Measurements from ENCODE around the gene DYNLT4.
"Not testable (repeated sequence)": the region's sequence is repeated elsewhere in the genome, so short reads cannot be mapped to it uniquely, and the experiment has no call there.

The DYNLT4 gene

DNA sequence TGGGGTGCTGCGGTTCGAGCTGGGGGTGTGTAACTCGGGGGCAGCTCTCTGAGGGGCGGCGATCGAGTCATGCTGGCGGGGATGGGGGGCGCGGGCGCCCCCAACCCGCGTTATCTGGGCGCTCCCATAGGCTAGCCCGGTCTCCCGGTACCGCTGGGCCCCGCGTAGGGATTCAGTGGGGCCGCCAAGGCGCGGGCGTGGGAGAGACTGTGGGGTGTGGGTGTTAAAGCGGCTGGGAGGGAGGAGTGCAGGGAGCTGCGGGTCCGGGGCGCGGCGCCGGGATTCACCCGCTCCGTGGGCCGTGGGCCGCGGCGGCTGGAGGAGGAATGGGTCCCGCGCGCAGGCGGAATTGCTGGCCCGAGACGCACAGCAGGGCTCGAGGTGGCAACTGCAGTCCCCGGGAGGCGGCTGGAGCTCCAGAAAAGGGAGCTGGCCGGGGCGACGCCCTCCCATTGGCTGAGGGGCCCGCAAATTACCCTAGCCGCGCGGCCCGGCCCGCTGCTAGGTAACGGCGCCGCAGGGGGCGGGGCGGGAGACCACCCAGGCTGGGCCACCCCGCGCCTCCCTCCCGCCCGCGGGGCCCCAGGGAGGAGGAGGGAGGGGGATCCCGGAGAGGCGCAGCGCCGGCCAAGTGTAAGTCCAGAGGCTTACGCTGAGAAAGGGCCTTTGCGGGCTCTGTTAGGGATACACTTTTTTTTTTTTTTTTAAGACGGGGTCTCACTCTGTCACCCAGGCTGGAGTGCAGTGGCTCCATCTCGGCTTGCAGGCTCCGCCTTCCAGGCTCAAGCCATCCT lies 35.9 kb upstream of the DYNLT4 start, which contains the start of gene PTCH2:
Gene PTCH2, minus strand, starts transcription at position 392 of the 794 bp plus-strand sequence. Its CDS starts 321 bp downstream, at position 71.
- Histone ChIP-seq H3K36me3 (ENCODE audit: control insufficient read depth in 5 of 5, insufficient read depth in 5 of 5, low read length in 5 of 5) (no peaks in the 10 kb centered on the region), H3K27me3 (ENCODE audit: control insufficient read depth in 5 of 5, insufficient read depth in 4 of 5, low read length in 5 of 5) (no peaks in the 10 kb centered on the region), H3K9me3 (ENCODE audit: control insufficient read depth in 5 of 5, low read length in 5 of 5) (no peaks in the 10 kb centered on the region), H3K4me3 (ENCODE audit: low read depth in 1 of 5, low read length in 5 of 5) (peak within 1 kb of the TSS; percentile 35 to 65 (median 52)), H3K27ac (ENCODE audit: low read depth, low read length) (no peak within 1 kb of the TSS), H3K9ac (ENCODE audit: low read length in 5 of 5) (peak within 1 kb of the TSS in 4 of 5 donors; percentile 43 to 66 (median 65)), H3K4me1 (ENCODE audit: control insufficient read depth in 5 of 5, insufficient read depth in 5 of 5, low read length in 5 of 5) (peaks cover 0 to 15% (median 11%) of the 10 kb centered on the region in 5 donors)

DNA sequence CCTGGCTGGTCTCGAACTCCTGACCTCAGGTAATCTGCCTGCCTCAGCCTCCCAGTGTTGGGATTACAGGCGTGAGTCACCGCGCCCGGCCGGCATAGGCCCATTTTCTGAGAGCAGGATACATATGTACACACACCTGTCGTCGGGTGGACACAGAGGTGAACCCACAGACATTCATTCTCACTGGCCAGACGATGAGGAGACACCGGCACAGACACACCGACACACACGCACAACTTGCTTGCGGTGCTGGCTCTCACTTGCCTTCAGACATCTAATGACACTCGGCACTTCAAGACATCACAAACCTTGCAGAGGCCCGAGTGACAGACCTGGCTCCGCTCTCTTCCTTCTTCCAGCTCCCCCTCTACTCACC lies 35.3 kb upstream of the DYNLT4 start:
- H3K9ac ChIP-seq (ENCODE audit: low read length in 5 of 5) = peak overlapping the region in 4 of 5 donors; percentile 43 to 66 (median 65)
- no peak overlapping the region for H3K27ac ChIP-seq (ENCODE audit: low read depth, low read length)
- H3K4me3 ChIP-seq (ENCODE audit: low read depth in 1 of 5, low read length in 5 of 5) = peak overlapping the region; percentile 35 to 65 (median 52)

DNA sequence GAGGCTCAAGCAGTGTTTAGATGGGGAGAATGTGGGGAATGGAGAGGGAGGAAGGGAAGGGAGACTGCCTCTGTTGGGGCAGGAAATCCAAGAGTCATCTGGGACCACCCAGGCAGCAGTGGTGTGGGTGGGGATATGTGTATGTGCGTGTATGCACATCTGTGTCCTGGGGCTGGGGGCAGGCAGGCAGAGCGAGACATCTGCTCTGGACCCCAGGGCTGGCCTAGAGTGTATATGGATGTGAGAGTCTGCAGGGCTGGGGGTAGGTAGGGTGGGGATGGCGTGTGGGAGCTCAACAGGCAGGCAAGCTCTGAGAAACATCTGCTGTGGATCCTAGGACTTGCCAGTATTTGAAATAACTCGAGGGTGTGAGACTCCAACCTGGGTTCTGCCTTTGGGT lies 32.4 kb upstream of the DYNLT4 start:
- Histone ChIP-seq H3K27ac (ENCODE audit: low read depth, low read length) (no peak overlapping the region), H3K27me3 (ENCODE audit: control insufficient read depth in 5 of 5, insufficient read depth in 4 of 5, low read length in 5 of 5) (no peaks in the 10 kb centered on the region), H3K9ac (ENCODE audit: low read length in 5 of 5) (no peak overlapping the region), H3K36me3 (ENCODE audit: control insufficient read depth in 5 of 5, insufficient read depth in 5 of 5, low read length in 5 of 5) (no peaks in the 10 kb centered on the region), H3K4me1 (ENCODE audit: control insufficient read depth in 5 of 5, insufficient read depth in 5 of 5, low read length in 5 of 5) (peaks cover 0 to 25% (median 15%) of the 10 kb centered on the region in 5 donors), H3K4me3 (ENCODE audit: low read depth in 1 of 5, low read length in 5 of 5) (no peak overlapping the region), H3K9me3 (ENCODE audit: control insufficient read depth in 5 of 5, low read length in 5 of 5) (no peaks in the 10 kb centered on the region)

More for the DNA sequence above, 35.3 kb upstream of the DYNLT4 start:
- Histone ChIP-seq H3K27me3 (ENCODE audit: control insufficient read depth in 5 of 5, insufficient read depth in 4 of 5, low read length in 5 of 5) (no peaks in the 10 kb centered on the region), H3K9me3 (ENCODE audit: control insufficient read depth in 5 of 5, low read length in 5 of 5) (no peaks in the 10 kb centered on the region), H3K4me1 (ENCODE audit: control insufficient read depth in 5 of 5, insufficient read depth in 5 of 5, low read length in 5 of 5) (peaks cover 0 to 15% (median 11%) of the 10 kb centered on the region in 5 donors), H3K36me3 (ENCODE audit: control insufficient read depth in 5 of 5, insufficient read depth in 5 of 5, low read length in 5 of 5) (no peaks in the 10 kb centered on the region)

DNA sequence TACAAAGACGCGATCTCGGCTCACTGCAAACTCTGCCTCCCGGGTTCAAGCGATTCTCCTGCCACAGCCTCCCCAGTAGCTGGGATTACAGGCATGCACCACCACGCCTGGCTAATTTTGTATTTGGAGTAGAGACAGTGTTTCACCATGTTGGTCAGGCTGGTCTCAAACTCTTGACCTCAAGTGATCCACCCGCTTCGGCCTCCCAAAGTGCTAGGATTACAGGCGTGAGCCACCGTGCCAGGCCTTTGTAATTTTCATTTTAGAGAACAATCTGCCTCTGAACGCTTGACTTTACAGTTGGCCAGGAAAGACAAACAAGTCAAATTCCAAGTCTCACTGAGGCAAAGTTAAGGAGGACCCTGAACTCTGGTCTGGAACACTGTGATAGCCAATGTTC lies 31.1 kb upstream of the DYNLT4 start:
- not testable (repeated sequence) for H3K4me3 ChIP-seq (ENCODE audit: low read depth in 1 of 5, low read length in 5 of 5); H3K27me3 ChIP-seq (ENCODE audit: control insufficient read depth in 5 of 5, insufficient read depth in 4 of 5, low read length in 5 of 5); H3K27ac ChIP-seq (ENCODE audit: low read depth, low read length); H3K36me3 ChIP-seq (ENCODE audit: control insufficient read depth in 5 of 5, insufficient read depth in 5 of 5, low read length in 5 of 5); H3K9me3 ChIP-seq (ENCODE audit: control insufficient read depth in 5 of 5, low read length in 5 of 5); H3K9ac ChIP-seq (ENCODE audit: low read length in 5 of 5)
- peaks cover 0 to 21% (median 12%) of the 10 kb centered on the region in 5 donors for H3K4me1 ChIP-seq (ENCODE audit: control insufficient read depth in 5 of 5, insufficient read depth in 5 of 5, low read length in 5 of 5)

DNA sequence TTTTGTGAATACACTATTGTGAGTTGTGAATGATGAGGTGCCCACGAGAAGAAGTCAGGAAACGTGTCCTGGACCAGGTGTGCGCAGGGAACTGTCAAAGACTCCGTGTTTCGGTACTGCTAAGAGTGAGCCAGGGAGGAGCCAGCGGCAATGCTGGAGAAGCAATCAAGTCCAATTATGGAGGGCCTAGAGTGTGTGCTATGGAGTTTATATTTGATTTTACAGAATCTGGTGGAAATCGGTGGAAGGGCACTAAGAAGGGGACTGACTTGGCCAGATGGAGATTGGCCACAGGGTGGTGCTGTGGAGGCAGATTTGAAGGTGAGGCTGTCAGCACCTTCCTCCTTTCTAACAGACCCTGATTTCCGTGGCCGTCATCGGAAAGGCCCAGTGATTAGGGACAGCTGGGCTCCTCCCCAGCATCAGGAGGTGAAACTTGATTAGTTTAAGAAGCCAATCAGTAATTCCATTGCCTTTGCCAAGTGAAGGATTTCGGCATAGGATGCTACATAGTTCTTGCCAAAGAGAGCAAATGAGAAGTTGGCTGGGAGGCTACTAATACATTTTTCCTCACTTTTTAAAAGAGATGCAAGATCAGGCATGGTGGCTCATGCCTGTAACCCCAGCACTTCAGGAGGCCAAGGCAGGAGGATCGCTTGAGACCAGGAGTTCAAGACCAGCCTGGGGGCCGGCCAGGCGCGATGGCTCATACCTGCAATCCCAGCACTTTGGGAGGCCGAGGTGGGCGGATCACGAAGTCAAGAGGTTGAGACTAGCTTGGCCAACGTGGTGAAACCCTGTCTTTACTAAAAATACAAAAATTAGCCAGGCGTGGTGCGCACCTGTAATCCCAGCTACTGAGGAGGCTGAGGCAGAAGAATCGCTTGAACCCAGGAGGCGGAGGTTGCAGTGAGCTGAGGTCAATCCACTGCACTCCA lies 28.9 kb upstream of the DYNLT4 start:
- Histone ChIP-seq H3K9me3 (ENCODE audit: control insufficient read depth in 5 of 5, low read length in 5 of 5) (no peaks in the 10 kb centered on the region), H3K9ac (ENCODE audit: low read length in 5 of 5) (no peak overlapping the region), H3K27me3 (ENCODE audit: control insufficient read depth in 5 of 5, insufficient read depth in 4 of 5, low read length in 5 of 5) (no peaks in the 10 kb centered on the region), H3K36me3 (ENCODE audit: control insufficient read depth in 5 of 5, insufficient read depth in 5 of 5, low read length in 5 of 5) (no peaks in the 10 kb centered on the region), H3K4me1 (ENCODE audit: control insufficient read depth in 5 of 5, insufficient read depth in 5 of 5, low read length in 5 of 5) (peaks cover 0 to 9% (median 2%) of the 10 kb centered on the region in 5 donors), H3K27ac (ENCODE audit: low read depth, low read length) (no peak overlapping the region), H3K4me3 (ENCODE audit: low read depth in 1 of 5, low read length in 5 of 5) (peak overlapping the region in 1 of 5 donors; percentile 19)

DNA sequence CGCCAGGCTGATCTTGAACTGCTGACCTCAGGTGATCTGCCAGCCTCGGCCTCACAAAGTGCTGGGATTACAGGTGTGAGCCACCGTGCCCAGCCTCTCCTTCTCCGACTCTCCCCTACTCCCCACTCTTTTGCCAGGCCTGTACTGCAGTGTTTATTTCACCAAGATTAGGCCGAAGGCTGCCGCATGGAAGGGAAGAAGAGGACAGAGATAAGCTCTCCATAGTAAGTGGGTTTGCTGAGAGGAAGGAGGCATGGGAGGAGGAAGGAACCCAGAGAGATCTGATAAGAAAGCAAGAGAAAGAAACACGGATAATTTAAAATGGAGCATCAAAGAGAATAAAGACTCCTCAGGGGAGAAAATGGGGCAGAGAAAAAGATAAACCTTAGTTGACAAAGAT lies 27.2 kb upstream of the DYNLT4 start:
- H3K36me3 ChIP-seq (ENCODE audit: control insufficient read depth in 5 of 5, insufficient read depth in 5 of 5, low read length in 5 of 5) = no peaks in the 10 kb centered on the region
- no peaks in the 10 kb centered on the region for H3K9me3 ChIP-seq (ENCODE audit: control insufficient read depth in 5 of 5, low read length in 5 of 5)
- H3K27ac ChIP-seq (ENCODE audit: low read depth, low read length) = no peak overlapping the region
- no peak overlapping the region for H3K4me3 ChIP-seq (ENCODE audit: low read depth in 1 of 5, low read length in 5 of 5)
- no peaks in the 10 kb centered on the region for H3K27me3 ChIP-seq (ENCODE audit: control insufficient read depth in 5 of 5, insufficient read depth in 4 of 5, low read length in 5 of 5)
- peaks cover 0 to 14% (median 6%) of the 10 kb centered on the region in 5 donors for H3K4me1 ChIP-seq (ENCODE audit: control insufficient read depth in 5 of 5, insufficient read depth in 5 of 5, low read length in 5 of 5)
- no peak overlapping the region for H3K9ac ChIP-seq (ENCODE audit: low read length in 5 of 5)

DNA sequence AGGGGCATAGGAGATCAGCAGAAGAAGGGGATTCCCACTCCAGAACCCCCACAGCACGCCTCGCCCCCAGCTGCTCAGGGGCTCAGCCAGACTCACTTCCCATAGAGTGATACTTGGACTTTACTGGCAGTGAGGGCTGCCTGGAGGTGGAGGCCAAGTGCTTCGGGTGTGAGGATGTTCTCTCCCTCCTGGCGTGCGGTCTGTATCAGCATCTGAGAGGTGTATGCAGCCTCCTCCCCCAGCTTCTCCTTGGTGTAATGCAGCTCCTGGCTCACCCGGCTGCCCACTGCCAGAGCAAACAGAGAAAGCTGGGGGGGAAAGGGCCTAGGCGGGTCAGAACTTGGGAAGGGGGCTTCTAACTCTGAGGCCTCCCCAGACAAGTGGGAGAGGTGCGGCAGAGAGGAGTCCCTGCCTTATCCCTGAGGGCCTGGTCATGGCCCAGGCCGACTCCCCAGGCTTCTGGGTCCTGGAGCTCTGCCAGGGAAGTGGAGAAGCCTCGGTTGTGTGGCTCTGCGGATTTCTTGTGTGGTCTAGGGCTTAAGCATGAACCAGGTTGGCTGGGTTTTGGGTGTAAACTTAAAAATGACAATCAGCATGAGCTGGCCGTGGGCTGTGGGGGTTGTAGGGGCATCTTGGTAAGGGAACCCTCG lies 25.0 kb upstream of the DYNLT4 start:
- H3K9me3 ChIP-seq (ENCODE audit: control insufficient read depth in 5 of 5, low read length in 5 of 5) = no peaks in the 10 kb centered on the region
- H3K4me3 ChIP-seq (ENCODE audit: low read depth in 1 of 5, low read length in 5 of 5) = no peak overlapping the region
- H3K9ac ChIP-seq (ENCODE audit: low read length in 5 of 5) = no peak overlapping the region
- no peaks in the 10 kb centered on the region for H3K27me3 ChIP-seq (ENCODE audit: control insufficient read depth in 5 of 5, insufficient read depth in 4 of 5, low read length in 5 of 5)
- H3K36me3 ChIP-seq (ENCODE audit: control insufficient read depth in 5 of 5, insufficient read depth in 5 of 5, low read length in 5 of 5) = no peaks in the 10 kb centered on the region
- H3K27ac ChIP-seq (ENCODE audit: low read depth, low read length) = no peak overlapping the region
- H3K4me1 ChIP-seq (ENCODE audit: control insufficient read depth in 5 of 5, insufficient read depth in 5 of 5, low read length in 5 of 5) = peaks cover 0 to 16% (median 6%) of the 10 kb centered on the region in 5 donors

DNA sequence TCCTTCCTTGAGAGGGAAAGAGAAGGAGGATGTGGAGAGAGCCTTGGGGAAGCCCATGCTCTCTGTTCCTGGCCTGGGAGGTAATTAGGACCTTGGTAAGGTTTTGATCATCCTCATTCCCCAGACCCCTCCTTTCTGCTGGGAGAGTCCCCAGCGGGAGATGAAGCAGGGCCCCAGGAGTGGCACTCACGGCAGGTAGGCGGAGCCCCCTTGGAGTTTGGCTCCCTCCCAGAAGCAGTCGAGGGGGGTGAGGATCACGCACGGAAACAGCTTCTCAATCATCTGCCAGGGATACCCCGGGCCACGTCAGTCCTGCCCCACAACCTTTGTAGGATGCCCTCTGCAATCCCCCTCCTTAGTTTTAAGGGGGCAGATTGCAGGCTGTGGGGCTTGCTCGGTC lies 24.4 kb upstream of the DYNLT4 start:
- H3K4me3 ChIP-seq (ENCODE audit: low read depth in 1 of 5, low read length in 5 of 5) = no peak overlapping the region
- H3K9ac ChIP-seq (ENCODE audit: low read length in 5 of 5) = no peak overlapping the region
- no peak overlapping the region for H3K27ac ChIP-seq (ENCODE audit: low read depth, low read length)
- no peaks in the 10 kb centered on the region for H3K27me3 ChIP-seq (ENCODE audit: control insufficient read depth in 5 of 5, insufficient read depth in 4 of 5, low read length in 5 of 5)
- H3K4me1 ChIP-seq (ENCODE audit: control insufficient read depth in 5 of 5, insufficient read depth in 5 of 5, low read length in 5 of 5) = peaks cover 0 to 23% (median 6%) of the 10 kb centered on the region in 5 donors
- no peaks in the 10 kb centered on the region for H3K9me3 ChIP-seq (ENCODE audit: control insufficient read depth in 5 of 5, low read length in 5 of 5)
- no peaks in the 10 kb centered on the region for H3K36me3 ChIP-seq (ENCODE audit: control insufficient read depth in 5 of 5, insufficient read depth in 5 of 5, low read length in 5 of 5)

DNA sequence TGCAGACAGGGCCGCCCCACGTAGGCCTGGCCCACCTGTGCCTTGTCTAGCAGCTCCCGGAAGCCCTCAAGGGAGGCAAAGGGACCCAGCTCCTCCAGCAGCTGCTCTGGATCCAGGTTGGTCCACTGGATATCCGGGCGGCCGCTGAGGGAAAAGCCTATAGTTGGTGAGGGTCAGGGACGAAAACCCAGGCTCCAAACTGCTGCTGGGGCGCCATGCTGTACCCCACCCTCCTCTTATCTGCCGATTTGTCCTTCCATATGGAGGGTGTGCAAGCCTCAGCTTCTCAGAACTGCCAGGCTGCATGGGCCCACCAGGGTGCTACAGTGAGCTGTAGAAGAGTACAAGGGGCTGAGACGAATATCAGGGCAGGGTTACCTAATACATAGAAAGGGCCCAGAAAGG lies 23.8 kb upstream of the DYNLT4 start:
- Histone ChIP-seq H3K9me3 (ENCODE audit: control insufficient read depth in 5 of 5, low read length in 5 of 5) (no peaks in the 10 kb centered on the region), H3K27ac (ENCODE audit: low read depth, low read length) (no peak overlapping the region), H3K27me3 (ENCODE audit: control insufficient read depth in 5 of 5, insufficient read depth in 4 of 5, low read length in 5 of 5) (no peaks in the 10 kb centered on the region), H3K4me3 (ENCODE audit: low read depth in 1 of 5, low read length in 5 of 5) (no peak overlapping the region), H3K36me3 (ENCODE audit: control insufficient read depth in 5 of 5, insufficient read depth in 5 of 5, low read length in 5 of 5) (no peaks in the 10 kb centered on the region), H3K4me1 (ENCODE audit: control insufficient read depth in 5 of 5, insufficient read depth in 5 of 5, low read length in 5 of 5) (peaks cover 0 to 25% (median 12%) of the 10 kb centered on the region in 5 donors), H3K9ac (ENCODE audit: low read length in 5 of 5) (no peak overlapping the region)
